Measurements from ENCODE around the gene MAP7D1.
"Not testable (repeated sequence)": the region's sequence is repeated elsewhere in the genome, so short reads cannot be mapped to it uniquely, and the experiment has no call there.

Gene MAP7D1

GRCh38 chr1:36168514-36168913 is 12.6 kb downstream of the MAP7D1 start:
- no peak for DNase-seq (ENCODE audit: low spot score)

GRCh38 chr1:36170643-36171412 is 14.9 kb downstream of the MAP7D1 start:
- no peak for DNase-seq (ENCODE audit: low spot score)

GRCh38 chr1:36172017-36172747 is 16.2 kb downstream of the MAP7D1 start:
- no peak for DNase-seq (ENCODE audit: low spot score)

- peak; percentile 64 for DNase-seq (ENCODE audit: low spot score)
Measured at GRCh38 chr1:36172983-36173382, 17.0 kb downstream of the MAP7D1 start.

GRCh38 chr1:36174713-36175112 is 18.8 kb downstream of the MAP7D1 start:
- DNase-seq (ENCODE audit: low spot score): no peak

GRCh38 chr1:36175137-36176095 is 19.5 kb downstream of the MAP7D1 start:
- DNase-seq (ENCODE audit: low spot score): no peak

- DNase-seq (ENCODE audit: low spot score): no peak
Measured at GRCh38 chr1:36176106-36176949, 20.4 kb downstream of the MAP7D1 start.

- DNase-seq (ENCODE audit: low spot score): no peak
Measured at GRCh38 chr1:36177589-36178431, 21.9 kb downstream of the MAP7D1 start.

GRCh38 chr1:36178471-36179219 is 22.7 kb downstream of the MAP7D1 start:
- DNase-seq (ENCODE audit: low spot score): no peak

- DNase-seq (ENCODE audit: low spot score): no peak
Measured at GRCh38 chr1:36179220-36179600, 23.2 kb downstream of the MAP7D1 start.

- DNase-seq (ENCODE audit: low spot score): no peak
Measured at GRCh38 chr1:36182734-36183133, 26.8 kb downstream of the MAP7D1 start.

GRCh38 chr1:36183309-36183856 is 27.4 kb downstream of the MAP7D1 start:
- no peak for DNase-seq (ENCODE audit: low spot score)

- peak; percentile 88 for DNase-seq (ENCODE audit: low spot score)
Measured at GRCh38 chr1:36187800-36188593, 32.0 kb downstream of the MAP7D1 start.

GRCh38 chr1:36196805-36197204 is 40.8 kb downstream of the MAP7D1 start:
- not testable (repeated sequence) for DNase-seq (ENCODE audit: low spot score)

GRCh38 chr1:36198641-36199040 is 42.7 kb downstream of the MAP7D1 start:
- no peak for DNase-seq (ENCODE audit: low spot score)

GRCh38 chr1:36199934-36200741 is 44.2 kb downstream of the MAP7D1 start:
- DNase-seq (ENCODE audit: low spot score): no peak

- no peak for DNase-seq (ENCODE audit: low spot score)
Measured at GRCh38 chr1:36203027-36203553, 47.1 kb downstream of the MAP7D1 start.

Measured in putamen (tissue), 1 donor.